ENCODE data around the gene PRKN.

DNA sequence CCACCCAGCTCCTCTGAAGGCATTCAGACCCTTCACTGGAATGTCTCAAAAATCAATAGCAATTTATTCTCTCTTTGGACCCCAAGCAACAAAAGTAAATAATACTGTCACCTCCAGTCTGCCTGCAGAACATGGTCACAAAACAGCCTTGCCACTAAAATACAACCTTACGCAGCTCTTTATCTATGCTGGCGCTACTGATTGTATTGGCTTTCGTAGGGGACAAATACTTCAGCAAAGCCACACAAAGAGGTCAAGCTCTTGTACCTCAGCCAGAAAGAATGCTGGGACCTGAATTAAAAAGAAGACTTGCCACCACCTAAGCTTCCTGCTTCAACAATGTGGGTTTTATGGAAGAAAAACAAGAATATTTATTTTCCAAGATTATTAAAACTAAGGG is 57.2 kb downstream of the PRKN start:
- TF ChIP-seq GLIS3 (CRISPR knock-in tag; IDR thresholded peaks at IDR 0.05) (no peak), ZC3H10 (CRISPR knock-in tag; IDR thresholded peaks at IDR 0.05) (no peak), RARB (CRISPR knock-in tag; IDR thresholded peaks at IDR 0.05) (no peak), PPARA (CRISPR knock-in tag; IDR thresholded peaks at IDR 0.05; ENCODE audit: borderline replicate concordance) (no peak), SNAI2 (CRISPR knock-in tag; IDR thresholded peaks at IDR 0.05) (no peak), ZFP3 (CRISPR knock-in tag; IDR thresholded peaks at IDR 0.05) (no peak), TCF4 (CRISPR knock-in tag; IDR thresholded peaks at IDR 0.05; ENCODE audit: borderline replicate concordance) (no peak)

Data from SK-N-SH treated with all-trans-retinoic acid at 6 μM for 48 hours (cell line).